Stimulated activated CD8-positive, alpha-beta memory T cell treated with anti-CD3 and anti-CD28 coated beads, Interleukin-7, amount 100 ng/mL, for 4 hours (primary cell): ENCODE measurements around the gene DPYSL4.

Experiments used
- DNase-seq, 2 donors: peaks; one replicate each; pipeline ENCODE4 v3.0.0-alpha.2; 2020; ENCODE audit warnings: low read depth in 2 of 2

The DPYSL4 gene

DNA sequence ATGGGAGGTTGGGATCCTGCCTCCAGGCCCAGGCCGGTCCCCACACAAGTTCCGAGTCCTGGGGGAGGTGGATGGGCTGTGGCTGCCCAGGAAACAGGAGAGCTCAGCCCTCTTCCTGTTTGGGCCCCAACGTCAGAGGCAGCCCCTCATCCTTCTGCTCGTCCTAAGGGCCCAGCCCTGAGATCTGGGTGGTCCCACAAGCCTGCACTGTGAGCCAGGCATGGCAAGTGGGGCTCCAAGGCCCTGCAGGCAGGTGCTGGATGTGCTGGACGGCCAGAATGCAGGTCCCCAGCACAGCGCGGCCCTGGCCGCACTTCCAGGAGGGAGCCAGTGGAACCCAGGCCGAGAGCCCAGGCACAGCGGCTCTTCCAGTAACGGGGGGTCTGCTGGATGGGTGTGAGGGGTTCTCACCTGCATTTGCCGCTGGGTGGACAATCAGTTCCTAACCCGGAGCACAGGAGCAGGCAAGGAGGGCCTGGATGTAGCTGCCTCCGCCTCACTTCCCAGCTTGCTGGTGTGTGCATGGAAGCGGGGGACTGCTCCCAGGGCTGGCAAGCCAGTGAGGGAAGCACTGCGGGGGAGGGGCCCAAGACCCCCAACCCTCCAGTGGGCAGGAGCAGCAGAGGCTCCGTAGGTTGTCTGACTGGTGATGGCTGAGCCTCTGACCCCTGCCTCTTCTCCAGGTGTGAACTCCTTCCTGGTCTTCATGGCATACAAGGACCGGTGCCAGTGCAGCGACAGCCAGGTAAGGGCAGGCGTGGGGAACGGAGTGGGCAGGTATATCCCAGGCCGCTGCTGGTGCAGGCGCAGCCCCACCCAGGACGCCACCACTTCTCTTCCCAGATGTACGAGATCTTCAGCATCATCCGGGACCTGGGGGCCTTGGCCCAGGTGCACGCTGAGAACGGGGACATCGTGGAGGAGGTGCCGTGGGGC, 9.7 kb downstream of the DPYSL4 start:
- DNase-seq = no peak

DNA sequence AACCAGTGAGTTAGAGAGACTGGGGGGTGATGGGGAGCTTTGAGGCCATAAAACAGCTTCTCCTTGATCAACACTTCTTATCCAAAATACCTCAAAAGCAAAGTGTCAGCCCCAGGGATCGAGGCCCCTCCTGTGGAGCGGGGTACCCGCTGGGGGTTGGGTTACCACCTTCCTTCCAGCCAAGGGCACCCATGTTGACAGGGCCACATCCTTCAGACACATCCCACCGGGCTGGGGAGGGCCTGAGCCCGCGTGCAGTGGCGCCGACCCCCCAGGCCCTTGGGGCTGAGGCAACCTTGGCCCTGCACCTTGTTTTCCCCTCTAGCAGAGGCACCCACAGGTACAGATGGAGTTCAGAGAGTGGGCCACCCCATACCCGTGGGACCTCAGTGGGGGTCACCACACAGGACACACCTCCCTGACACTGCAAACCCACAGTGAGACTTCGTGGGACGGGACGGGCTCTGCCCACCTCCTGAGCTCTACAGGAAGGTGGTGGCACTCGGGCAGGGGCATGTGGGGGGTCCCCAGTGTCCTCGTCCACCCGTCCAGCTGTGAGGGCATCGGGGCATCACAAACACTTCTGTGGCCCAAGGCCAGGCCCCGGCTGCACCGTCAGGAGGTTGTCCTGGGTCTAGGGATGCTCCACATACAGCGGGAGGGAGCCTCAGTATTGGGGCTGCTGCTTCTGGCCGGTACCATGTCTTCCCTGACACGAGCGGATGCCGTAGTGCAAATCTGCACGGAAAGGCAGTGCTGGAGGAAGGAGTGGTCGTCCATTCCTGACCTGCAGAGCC, 10.7 kb downstream of the DPYSL4 start:
- no peak for DNase-seq

DNA sequence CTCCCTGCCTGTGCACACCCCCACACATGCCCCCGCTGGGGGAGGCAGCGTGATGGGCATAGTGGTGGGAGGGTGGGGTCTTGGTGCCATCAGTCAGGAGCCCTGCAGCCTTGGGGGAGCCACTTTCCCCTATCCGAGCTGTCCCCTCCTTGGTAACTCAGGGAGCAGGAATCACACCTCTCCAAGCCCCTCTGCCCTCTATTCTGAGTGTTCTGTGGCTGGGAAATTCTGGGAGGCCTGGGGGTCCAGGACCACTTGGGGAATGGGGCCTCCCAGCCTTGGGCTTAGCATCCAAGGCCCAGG, 11.3 kb downstream of the DPYSL4 start:
- DNase-seq = no peak

DNA sequence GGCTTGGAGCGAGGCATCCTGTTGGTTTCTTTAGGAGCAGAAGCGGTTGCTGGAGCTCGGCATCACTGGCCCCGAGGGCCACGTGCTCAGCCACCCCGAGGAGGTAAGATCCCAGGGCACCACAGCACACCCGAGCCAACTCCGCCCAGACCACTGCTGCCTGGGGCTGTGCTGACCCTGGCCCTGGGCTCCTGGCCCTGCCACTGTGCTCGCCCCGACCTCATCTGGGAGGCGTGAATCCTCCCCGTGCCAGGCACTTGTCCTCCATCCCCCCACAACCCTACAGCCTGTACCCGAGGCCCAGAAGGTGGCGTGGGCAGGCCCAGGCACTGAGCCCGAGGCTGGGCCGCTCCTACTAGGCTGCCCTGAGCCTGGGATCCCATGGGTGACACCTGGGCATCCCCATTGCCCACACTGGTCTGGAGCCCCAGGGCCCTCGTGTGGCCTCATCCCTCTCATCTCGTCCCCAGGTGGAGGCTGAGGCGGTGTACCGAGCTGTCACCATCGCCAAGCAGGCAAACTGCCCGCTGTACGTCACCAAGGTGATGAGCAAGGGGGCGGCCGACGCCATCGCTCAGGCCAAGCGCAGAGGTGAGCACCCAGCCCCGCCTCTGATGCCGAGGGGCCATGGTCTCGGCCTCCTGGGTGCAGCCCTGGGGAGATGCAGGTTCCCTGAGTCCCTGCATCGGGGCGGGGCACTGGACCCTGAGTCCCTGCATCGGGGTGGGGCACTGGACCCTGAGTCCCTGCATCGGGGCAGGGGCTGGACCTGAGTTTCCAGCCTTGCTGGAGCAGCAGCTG, 11.8 kb downstream of the DPYSL4 start:
- DNase-seq = no peak

DNA sequence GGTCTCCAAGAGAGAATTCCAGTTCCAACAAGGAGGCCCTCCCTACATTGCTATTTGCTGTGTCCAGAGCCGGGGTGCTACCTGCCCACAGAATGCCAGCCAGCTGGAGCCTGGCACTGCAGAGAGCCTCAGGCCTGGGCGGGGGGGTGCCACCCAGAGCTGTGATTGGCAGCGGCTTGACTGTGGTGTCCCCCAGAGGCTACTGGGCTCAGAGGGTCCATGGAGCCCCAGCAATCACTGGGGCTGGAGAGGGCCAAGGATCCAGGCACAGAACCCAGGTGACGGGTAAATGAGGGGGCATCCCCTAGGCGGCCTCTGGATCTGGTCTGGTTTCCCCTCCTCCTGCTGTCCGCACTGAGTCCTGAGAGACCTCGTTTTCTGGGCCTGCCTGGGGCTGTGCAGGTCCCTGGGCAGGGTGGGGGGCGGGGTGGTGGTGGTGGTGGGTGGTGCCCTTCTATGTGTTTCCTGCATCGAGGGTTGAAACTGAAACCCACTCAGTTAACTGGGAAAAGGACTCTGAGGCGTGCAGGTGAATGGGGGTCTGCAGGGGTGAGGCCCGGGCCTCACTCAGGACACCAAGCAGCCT, 12.6 kb downstream of the DPYSL4 start:
- DNase-seq = no peak

DNA sequence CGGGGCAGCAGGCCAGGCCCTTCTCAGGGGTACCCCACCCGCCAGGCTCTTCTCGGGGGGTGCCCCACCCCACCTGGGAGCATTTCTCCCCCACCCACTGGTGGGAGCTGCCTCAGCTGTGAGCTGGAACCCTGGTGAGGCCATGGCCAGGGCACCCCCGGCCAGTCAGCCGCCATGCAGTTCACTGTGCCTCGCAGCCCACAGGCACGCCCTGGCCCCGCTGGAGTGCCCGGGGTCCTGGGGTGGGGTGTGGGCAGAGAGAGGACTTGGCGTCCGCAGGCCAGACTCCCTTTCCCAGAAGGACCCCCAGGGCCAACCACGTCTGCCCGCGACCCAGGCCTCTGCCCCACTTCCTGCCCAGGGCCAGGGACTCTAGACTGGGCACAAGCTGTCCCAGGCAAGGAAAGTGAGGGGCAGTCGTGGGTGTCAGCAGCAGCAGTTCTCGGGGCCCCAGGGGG, 13.1 kb downstream of the DPYSL4 start:
- DNase-seq = no peak

DNA sequence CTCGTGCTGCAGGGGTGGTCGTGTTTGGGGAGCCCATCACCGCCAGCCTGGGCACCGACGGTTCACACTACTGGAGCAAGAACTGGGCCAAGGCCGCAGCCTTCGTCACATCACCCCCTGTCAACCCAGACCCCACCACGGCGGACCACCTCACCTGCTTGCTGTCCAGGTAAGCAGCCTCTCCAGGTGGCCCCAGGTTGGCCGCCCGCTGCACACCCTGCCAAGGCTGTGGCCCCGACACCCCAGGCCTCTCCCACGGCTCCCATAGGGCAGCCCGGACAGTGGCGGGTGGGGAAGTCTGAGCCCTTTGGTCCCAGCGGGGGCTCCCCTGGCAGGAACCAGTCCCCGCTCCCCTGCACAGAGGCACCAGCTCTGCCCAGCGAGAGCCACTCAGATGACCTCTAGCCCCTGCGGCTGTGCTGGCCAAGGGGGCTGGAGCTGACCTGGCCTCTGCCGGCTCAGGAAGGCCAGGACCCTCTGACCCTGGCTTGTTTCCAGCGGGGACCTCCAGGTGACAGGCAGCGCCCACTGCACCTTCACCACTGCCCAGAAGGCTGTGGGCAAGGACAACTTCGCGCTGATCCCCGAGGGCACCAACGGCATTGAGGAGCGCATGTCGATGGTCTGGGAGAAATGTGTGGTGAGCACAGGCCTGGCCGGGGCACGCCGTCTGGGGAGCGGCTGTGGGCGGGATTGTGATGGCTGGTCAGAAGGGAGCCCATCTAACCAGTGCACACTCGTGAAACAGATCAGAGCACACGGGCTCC, 13.8 kb downstream of the DPYSL4 start:
- DNase-seq = no peak

DNA sequence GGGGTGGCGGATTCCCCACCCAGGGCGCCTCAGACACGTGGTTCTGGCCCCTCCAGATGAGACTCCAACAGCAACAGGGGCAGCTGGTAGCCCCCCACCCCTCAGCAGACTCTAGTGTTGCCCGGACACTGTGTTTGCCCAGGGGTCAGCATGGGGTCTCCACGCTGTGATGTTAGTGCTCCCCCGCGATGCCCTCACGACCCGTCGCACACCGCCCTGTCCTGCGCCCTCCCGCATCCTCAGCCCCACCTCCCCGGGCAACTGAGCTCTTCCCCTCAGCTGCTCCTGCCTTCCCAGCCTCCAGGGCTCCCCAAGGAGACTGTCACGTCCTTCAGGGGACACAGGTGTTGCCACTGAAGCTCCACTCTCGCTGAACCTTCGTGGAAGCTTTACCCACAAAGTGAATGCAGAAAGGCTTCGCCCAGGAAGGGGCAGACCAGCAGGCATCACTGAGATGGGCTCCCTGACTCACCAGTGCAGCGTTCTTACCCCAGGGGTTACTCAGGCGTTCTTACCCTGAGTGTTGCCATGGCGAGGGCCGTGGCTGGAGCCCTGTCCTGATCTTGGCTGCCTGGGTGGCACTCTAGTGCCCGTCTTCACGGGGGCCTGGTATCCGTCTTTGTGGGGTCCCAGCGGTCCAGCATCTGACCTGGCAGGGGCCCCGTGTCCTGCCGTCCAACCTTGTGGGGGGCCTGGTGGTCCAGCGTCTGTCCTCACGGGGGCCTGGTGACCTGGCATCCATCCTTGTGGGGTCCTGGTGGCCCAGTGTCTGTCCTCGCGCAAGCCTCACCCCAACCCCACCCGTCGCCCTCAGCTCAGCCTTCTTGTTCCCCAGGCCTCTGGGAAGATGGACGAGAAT, 14.6 kb downstream of the DPYSL4 start:
- DNase-seq = no peak

DNA sequence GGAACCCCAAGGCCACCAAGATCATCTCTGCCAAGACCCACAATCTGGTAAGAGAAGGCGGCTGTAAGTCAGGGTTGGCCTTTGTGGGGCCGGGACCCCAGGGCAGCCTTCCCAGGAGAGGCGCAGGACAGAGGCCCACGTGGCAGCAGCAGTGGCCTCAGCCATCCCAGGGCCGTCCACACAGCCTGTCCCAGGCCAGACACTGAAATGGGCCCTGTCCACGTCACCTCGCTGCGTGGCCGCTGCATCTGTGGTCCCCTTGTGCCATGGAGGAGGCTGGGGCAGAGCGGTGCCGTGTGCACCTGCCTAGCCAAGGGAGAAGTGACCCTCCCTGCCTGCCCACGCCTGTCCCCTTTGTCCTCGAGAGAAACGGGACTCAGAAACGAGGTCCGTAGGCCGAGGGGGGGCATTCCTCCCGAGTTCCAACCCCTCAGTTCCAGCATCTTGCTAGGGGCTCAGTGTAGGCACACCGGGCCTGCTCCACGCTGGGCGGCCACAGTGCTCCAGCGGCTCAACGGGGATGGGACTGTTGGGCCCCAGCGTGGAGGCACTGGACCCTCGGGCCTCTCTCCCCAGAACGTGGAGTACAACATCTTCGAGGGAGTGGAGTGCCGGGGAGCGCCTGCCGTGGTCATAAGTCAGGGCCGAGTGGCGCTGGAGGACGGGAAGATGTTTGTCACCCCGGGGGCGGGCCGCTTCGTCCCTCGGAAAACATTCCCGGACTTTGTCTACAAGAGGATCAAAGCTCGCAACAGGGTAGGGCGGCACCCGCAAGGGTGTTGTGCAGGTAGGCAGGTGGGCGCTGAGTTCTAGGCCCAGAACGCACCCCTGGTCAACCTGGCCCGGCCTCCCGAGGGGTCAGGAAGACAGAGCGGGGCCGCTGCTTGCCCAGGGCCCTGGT, 15.6 kb downstream of the DPYSL4 start:
- no peak for DNase-seq

DNA sequence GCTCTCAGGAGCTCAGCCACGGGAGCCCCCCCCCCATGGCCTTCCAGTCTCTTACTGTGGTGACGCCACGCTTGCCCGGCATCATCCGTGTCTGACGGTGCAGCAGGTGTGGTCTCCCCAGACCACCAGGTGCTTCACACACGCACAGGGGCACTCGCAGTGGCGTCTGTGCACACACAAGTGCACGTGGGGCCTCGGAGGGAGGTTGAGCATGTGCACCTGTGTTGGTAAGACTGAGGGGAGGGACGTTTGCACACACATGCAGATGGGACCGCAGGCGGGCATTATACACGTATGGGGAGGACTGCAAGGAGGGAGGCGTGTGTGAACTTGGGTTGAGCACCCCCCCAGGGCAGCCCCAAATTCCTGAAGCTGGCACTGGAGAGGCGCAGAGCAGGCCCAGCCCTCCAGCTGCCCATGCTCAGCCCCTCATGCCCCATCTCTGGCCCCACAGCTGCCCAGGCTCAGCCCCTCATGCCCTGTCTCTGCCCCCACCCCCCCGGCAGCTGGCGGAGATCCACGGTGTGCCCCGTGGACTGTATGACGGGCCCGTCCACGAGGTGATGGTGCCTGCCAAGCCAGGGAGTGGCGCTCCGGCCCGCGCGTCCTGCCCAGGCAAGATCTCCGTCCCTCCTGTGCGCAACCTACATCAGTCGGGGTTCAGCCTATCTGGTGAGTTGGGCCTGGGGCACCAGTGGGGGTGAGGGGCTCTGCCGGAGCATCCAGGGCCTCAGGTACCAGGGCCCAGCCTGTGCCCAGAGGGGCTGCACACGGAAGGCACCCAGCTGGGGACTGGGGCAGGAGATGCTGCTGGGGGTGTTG, 16.7 kb downstream of the DPYSL4 start:
- DNase-seq = no peak

DNA sequence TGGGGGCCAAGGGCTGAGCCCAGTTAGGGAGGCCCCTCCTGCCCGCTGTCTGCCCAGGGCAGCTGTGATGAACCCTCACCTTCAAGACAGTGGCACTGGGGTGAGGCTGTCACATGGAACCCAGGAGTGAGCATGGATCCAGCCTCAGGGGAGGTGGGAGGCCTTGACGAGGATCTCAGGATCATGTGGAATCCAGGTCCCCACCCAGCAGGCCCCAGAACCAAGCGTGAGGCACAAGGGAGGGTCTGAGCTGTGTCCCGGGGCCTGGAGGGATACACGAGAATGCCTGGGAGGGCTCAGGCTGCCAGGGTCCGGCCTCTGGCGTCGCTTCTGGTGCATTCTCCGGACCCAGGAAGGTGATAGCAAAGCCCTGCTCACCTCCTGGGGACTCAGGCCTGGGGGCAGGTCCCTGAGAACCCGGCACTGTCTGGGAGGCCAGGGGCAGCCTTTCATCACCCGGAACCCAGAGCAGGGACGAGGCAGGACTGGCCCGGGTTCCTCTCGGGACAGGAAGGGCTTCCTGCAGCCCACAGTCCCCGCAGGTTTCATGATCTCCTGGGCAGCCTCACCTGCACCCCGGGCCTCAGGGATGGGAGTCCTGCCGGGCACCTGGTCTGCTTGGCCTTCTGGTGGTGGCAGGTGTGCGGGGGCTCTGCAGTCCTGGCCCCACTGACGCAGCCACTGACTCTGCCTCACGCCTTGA, 17.5 kb downstream of the DPYSL4 start:
- no peak for DNase-seq

DNA sequence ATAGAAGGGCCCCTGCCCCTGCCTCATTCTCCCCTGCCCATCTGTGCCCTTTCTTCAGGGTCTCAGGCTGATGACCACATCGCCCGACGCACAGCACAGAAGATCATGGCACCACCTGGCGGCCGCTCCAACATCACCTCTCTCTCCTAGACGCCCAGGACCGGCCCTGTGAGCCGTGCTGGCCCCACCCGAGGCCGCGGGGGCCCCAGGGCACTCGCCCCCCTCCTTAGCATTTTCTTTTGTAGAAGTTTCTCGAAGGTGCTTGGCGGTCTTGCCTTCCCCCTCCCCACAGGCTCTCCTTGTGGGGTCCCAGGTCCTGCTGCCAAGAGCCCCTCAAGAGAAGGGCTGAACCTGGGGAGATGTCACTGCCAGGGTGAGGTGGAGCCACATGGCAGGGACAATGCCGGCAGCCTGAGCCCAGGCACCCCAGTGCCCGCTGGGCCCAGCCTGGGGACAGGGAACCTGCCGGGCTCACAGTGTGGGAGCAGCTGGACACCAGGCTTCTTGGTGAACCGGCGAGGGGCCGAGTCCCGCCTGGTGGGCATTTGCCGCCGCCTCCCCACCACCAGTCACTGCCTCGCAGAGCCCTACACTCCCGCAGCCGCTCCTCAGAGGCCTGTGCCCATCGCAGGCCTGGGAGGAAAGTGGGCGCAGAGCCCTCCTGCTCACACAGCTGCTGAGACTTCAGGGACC, 18.2 kb downstream of the DPYSL4 start:
- no peak for DNase-seq

DNA sequence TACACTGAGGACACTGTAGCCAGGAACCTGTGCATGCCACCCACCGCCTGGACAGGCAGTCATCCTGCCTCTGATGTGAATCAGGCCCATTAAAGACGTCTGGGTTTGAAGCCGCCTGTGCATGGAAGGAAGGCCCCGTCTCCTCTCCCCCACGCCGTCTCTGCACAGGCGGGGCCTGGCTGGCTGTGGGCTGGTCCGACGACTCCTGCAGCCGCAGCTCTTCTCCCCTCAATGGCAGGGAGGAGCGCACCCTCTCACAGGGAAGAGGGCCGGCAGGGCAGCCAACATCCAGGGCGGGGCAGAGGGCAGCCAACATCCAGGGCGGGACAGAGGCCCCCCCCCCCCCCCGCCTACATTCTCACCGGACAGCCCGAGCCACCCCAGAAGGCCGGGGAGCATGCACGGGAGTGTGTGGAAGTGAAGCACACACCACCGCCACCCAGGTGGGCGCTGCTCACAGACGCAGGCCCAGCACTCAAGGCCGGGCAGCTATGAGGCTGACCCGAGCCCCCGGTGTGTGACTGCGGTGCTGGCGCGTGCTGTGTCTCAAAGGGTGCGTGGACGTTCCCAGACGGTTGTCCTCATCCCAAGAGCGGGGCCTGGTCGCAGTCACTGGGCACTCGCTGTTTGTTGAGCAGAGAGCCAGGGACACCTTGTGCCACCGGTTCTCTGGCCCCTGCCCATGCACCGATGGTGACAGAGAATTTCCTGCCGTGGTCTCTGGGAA, 19.1 kb downstream of the DPYSL4 start:
- no peak for DNase-seq

DNA sequence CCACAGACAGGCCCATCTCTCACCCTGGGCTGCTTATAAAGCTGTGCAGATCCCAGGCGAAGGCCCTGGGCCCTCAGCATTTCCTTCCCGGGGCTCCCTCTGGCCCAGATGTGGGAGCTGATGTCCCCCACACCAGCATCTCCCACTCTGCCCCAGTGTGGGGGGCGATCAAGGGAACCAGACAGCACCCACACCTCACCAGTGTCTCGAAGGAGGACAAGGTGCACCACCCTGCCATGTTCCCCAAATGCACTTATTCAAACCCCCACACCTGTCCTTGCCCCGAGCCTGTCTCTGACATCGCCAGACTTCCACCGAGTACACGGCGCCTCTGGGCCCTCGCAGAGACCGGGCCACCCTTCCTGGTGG, 19.6 kb downstream of the DPYSL4 start:
- no peak for DNase-seq

DNA sequence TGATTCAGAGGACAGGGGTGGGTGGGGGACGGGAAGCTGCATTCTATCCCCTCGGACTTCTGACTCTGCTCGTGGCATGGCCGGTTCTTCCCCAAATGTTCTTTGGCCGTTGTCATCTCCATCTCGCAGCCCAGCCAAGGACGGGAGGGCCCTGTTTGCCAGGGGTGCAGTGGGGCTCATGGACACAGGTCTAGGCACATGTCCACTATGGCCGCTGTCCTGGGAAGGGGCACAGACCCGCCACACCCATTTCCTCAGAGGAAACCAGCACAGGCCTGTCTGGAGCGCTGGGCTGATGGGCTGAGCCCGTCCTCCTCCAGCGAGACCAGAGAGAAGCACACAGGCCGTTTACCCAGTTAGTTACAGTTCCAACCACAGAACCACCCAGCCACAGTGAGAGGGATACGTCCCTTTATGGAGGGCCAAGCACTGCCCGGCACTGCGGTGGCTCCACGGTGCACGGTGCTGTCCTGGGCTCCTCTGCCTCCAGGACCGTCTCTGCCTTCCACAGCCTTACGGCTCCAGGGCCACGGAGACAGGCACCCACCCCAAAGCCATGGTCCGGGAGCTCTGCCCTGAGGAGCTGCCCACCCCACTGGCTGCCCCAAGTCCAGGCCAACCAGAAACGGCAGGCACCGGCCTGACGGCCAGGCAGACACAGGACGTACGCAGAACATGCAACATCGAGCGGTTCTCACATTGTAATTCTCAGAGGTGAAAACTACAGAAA, 20.2 kb downstream of the DPYSL4 start:
- no peak for DNase-seq
